ENCODE results near the gene EPHA2.
A peak's percentile ranks its signal among the peaks of the same experiment; 100 is the strongest.
"Not testable (repeated sequence)": the region's sequence is repeated elsewhere in the genome, so short reads cannot be mapped to it uniquely, and the experiment has no call there.

EPHA2 gene

DNA sequence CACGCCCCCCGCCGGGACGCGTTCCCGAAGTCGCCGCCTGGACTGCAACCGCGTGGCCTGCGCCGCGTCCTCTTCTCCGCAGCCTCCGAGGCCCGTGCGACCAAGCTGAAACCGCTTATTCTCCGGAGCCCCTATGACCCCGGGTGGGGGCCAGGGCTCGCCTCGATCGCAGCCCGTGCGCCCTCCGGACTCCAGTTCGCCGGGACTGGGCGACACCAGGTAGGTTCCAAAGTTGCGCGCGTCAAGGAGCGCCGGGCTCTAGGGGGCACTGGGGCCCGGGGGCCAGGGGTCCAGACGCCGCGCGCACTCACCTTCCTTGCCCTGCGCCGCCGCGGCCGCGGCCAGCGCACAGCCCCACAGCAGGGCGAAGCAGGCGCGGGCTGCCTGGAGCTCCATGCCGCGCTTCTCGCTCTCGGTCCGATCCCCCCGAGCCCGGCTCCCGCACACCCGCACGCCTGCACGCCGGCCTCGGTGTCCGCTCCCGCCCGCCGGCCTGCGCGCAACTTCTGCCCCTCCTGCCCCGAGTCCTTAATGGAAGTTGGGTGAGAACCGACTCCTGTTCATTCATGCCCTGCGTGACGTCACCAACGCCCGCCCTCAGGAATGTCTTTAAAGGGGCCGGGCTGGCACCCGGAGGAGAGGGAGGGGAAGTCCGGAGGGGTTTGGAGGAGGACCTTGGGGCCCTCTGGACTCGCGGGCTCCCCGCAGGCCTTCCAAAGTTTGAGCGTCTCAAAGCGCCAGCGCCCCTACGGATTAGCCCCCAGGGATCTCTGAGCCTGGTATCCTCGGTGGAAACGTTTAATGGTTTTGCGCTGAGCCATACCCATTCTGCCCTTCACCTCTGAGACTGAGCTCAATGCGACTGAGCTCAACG is at the start of gene EPHA2:
Gene EPHA2 (minus strand): TSS at position 533 of the 874 bp plus-strand sequence. CDS start 137 bp downstream, at position 396.
- no peak for DNase-seq

DNA sequence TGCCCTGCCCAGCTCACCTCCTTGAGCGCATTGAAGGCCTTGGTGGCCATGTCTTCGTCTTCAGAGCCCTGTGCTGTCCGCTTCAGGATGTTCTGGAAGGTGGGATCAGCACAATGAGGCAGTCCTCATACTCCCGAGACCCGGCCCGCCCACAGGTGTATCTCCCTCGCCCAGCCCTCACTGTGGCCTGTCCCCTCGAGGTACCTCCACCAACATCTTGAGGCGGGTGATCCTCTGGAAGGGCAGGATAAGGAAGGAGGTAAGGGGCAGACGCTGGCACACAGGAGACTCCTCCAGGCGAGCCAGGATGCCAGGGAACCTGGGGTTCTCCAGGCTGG is 49.4 kb upstream of the EPHA2 start:
- no peak for DNase-seq

DNA sequence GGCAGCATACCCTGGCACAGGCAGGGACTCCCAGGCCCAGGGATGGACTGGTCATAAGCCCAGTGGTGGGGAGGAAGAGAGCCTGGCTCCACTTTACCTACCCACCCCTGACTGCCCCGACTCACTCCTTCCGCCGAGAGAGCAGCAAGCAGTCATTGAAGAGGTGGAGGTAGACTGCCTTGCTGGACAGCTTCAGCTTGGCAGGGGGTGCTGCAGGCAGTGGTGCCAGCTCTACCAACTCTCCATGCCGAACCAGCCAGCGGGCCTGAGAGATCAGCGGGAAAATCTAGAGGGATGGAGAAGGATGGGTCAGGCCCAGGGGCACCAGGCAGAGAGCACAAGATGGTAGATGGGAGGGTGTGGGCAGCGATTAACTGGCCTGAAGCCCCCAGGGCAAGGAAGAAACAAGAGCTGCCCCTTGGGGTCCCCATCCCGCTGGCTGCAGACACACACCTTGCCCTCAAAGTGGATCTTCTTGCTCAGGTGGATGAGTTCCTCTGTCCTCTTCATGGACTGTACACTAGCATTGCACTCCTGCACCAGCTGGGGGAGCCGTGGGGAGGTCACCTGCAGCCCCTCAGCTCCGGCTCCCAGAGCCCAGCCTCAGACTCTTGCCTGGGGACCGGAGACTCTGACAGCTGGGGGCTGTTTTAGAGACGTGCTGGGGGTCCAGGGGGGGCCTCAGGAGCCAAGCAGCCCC is 48.9 kb upstream of the EPHA2 start:
- DNase-seq, result peak; percentile 54

DNA sequence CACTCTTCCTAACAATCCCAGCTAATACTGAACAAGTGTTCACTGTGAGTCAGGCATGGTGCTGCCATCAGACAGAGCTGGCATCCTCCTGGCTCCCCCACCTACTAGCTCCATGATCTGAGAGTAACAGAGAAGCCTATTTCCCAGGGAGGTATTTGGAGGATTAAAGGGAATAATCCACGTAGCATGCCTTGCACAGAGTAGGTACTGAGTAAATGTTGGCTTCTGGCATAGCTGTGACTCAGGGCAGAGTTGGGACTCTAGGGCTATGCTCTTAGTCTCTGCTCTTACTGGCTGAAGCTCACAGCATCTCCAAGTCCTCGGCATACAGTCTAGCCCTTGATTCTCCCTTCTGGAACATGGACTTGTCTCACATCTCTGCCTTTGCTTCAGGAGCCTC is 48.3 kb upstream of the EPHA2 start:
- no peak for DNase-seq

DNA sequence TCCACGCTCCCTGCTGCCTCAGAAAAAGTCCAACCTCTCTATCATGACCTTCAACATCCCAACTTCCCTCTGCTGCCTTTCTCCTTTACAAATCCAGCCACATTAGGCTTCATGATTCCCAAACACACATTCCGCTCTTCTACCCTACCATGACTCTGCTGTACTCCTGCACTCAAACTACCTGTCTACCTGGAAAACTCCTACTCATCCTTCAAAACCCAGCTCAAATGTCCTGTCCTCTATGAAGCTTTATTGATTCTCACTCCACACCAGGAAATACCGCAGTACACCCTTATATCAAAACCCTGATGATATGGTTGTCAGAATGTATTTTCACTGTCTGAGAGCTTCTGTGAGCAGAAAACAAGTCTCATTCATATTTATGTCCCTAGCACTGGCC is 47.7 kb upstream of the EPHA2 start:
- DNase-seq, result no peak

DNA sequence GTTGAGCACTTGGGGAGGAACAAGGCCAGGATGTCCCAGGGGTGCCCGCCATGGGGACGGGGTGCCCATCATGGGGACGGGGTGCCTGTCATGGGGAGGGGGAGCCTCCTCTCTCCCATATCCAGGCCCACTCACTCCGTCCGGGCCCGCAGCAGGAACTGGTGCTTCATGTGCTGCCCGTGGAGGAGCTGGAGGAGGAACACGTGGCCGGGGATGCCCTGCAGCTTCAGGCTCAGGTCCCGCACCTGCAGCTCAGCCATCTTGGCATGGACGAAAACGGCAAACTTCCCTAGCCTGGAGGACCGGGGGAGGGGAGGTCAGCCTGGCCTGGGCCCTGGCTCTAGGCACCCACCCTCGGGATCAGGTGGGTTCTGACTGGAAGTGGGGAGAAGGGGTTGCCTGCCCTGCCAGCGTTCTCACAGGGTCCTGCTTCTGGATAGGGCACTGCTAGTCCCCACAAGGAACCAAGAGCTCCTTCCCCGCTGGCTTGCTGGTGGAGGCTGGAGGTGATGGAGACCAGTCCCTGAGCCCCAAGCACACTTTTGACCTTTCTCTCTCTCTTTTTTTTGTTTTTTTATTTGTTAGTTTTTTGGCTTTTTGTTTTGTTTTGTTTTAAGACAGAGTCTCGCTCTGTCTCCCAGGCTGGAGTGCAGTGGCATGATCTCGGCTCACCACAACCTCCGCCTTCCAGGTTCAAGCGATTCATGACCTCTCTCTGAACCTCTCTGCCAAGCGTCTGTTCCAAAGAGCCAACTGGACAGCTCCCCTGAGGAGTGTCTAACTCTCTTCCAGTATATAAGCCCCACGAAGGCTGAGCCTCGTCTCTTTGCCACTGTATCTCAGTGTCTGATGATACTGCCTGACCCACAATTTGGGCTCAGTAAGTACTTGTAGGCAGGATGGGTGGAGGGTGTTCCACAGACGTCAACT is 46.7 kb upstream of the EPHA2 start:
- no peak for DNase-seq

DNA sequence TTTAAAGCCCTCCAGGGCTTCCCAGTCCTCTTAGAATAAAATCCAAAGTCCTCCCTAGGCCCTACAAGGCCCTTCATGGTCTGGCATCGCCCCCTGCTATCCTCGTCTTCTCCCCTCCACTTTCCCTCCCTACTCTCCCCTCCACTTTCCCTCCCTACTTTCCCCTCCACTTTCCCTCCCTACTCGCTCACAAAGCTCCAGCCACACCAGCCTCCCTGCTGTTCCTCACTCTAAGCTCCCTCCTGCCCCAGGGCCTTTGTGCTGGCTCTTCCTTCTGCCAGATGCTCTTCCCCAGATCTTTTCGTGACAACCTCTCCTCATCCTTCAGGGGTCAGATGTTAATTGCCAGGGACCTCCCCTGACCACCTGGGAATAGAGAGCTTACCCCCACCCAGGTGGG is 43.8 kb upstream of the EPHA2 start:
- DNase-seq, result no peak

DNA sequence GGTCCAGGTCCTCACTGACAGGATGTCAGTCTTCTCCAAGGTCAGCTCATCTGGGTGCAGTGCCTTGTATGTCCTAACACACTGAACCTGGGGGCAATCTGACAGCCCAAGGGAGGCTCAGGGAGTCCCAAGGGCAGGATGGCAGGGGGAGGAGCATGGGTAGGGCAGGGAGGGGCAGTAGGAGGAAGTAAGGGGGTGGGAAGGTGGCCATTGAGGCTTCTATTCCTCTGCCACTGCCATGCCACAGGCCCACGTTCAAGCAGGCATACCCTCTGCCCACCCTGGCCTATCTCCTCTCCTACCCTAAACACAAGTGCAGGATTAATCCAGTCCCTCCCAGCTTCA is 43.3 kb upstream of the EPHA2 start:
- no peak for DNase-seq

DNA sequence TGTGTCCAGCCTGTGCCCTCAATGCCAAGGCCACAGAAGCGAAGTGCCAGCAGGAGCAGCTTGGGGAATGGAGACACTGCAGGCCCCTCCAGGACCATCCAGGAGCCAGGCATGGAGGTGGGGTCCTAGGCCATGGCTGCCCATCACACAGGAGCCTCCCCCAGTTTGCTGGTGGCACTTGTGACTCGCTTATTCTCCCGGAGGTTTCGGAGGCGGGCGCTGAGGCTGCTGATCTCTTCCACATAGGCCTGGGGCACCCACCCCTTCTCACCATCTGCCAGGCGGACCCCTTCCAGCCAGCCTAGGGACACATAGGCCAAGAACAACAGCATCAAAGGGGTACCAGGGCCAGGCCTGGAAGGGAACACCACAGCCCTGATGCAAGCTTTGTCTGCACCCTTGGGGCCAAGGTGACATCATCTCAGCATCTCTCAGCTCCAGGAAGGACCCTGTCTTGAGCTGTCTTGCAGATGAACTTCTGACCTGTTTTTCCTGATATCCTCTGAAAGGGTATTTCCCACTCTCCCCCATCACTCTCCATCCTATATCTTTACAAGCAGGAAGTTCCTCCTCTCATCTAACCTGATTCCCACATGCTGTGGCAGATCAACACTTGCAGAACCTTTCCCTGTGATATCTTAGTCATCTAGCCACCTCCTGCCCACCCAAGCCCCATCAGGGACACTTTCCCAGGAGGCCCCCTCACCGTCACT is 42.7 kb upstream of the EPHA2 start:
- DNase-seq, result no peak

DNA sequence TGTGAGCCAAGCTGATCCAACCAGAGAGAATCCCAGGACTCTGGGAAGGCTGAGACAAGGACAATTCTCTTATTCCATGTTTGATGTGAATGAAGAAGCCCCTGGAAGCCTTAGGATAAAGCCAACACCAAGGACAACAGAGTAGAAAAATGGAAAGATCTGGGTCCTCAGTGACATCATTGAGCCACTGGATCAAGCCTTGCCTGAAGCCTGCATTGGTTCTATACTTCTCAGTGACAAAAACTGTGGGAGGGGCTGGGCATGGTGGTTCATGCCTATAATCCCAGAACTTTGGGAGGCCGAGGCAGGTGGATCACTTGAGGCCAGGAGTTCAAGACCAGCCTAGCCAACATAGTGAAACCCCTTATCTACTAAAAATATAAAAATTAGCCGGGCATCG is 41.0 kb upstream of the EPHA2 start:
- DNase-seq, result no peak

DNA sequence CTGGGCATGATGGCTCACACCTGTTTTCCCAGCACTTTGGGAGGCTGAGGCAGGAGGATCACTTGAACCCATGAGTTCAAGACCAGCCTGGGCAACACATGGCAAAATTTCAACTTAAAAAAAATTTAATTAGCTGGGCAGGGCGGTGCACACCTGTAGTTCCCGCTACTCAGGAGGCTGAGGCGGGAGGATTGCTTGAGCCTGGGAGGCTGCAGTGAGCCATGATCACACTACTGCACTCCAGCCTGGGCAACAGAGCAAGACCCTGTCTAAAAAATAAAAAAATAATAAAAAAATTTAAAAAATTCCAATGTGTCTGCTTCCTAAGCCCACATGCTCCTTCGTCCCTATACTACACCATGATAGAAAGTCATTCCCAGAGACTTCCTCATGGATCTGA is 40.3 kb upstream of the EPHA2 start:
- DNase-seq, result not testable (repeated sequence)

DNA sequence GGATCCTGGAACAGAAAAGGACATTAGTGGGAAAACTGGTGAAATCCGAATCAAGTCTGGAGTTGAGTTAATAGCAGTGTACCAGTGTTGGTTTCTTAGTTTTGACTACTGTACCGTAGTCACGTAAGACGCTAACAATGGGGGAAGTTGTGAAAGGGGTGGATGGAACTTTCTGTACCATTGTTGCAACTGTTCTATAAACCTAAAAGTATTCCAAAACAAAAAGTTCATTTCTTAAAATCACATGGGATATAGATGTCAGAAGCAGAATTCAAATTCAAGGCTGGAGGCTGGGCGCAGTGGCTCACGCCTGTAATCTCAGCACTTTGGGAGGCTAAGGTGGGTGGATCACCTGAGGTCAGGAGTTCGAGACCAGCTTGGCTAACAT is 39.6 kb upstream of the EPHA2 start:
- DNase-seq, result no peak

DNA sequence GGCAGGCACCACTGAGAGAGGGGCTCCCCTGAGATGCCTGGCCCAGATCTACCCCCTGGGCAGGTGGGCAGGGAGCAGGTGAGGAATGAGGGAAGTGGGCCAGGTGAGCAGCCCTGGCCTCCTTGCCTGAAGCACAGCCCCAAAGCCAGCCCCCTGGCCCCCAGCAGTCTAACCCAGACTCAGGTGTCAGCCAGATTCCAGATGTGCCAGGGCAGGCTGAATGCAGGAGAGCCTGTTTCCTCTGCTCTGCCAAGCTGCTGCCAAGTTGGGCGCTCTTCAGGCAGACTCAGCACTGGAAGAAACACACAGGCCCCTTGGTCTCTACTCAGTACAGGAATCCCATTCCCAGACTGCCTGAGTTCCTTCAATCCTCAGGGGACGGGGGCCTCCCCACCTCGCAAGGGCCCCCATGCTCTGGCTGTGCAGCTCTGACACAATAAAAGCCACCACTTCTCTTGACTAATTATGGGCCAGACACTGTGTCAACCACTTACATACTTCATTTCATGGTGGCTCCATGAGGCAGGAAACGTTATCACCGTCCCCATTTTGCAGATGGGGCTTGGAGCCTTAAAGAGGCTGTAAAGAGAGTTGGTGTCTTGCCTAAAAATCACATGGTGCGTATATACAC is 36.2 kb upstream of the EPHA2 start:
- peak; percentile 38 for DNase-seq

DNA sequence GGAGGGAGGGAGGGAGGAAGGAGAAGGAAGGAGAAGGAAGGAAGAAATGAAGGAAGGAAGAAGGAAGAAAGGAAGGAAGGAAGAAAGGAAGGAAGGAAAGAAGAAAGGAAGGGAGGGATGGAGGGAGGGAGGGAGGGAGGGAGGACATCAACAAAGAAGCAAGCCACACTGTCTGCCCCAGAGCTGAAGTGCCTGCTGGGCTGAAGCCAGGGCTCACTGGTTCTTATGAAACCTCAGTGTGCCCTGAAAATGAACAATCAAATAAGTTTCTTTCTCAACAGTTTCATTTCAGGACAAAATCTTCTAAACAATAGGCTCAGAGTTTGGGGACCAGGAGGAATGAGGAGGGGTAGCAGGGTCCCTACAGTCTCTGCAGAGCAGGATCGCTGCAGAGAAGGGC is 35.4 kb upstream of the EPHA2 start:
- peak; percentile 24 for DNase-seq

DNA sequence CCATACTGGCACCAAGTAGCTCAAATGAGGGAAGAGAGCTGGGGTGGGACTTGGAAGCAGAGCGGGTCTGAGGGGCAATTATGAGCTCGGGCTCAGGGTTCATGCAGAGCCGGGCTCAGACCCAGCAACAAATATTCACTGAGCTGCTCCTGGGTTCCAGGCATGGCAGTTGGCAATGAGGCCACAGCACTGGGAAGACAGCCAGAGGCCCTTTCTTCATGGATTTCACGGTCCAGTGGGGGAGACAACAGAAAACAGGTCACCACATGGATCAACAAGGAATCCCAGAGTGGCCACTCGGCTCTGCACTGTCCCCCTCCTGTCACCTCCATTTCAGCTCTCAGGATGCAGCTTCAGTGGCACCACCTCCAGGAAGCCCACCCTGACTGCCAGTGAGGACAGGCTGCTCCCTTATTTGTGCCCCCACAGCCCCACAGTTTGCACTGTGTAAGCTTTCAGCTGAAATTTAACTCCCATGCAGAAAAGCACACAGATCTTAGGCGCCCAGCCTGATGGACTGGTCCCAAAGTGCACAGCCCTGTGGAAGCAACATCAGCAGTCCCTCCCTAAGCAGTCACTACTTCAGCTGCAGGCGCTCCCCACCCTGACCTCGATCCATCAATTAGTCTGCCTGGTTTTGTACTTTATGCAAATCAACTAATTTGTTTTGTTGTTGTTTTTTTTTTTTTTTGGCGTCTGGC is 34.2 kb upstream of the EPHA2 start:
- DNase-seq, result peak; percentile 90

DNA sequence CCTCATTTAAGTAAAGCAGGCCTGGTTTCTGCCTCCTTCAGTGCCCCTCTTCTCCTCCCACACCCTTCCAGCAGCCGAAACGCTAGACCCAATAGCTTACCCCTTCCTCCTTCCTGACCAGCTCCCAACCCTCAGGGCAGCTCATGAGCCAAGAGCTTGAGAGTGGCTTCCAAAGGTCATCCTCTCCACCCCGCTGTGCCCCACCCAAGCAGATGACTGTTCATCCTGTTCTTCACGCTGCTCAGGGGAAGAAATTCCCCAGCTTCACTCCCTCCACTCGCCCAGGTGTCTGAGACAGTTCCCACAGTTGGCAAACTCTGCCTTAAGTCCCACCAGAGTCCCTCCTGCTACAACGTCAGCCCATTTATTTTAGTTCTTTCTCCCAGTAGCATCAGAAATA is 33.1 kb upstream of the EPHA2 start:
- no peak for DNase-seq

DNA sequence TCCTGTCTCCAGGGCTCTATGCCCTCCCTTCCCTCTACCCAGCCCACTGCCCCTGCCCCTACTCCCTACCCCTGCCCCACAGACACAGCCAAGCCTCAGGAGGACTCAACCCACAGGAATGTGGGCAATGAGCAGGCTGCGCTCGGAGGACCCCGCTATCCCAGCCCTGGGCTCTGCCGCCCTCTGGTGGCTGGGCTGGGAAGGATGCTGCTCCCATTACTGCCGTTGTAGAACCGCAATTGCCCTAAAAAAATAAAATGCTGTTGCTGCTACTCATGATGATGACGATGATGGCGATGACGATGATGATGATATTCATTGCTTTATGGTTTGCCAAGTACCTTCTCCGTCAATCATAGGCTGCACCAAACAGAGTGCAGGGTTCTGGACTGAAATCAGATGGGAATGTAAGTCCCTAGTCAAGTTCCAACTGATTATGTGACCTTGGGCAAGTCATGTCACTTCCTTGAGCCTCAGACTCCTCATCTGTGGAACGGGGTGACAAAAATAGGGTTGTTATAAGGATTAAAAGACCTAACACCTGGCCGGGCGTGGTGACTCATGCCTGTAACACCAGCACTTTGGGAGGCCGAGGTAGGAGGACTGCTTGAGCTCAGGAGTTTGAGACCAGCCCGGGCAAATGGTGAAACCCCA is 32.0 kb upstream of the EPHA2 start:
- DNase-seq, result peak; percentile 74

DNA sequence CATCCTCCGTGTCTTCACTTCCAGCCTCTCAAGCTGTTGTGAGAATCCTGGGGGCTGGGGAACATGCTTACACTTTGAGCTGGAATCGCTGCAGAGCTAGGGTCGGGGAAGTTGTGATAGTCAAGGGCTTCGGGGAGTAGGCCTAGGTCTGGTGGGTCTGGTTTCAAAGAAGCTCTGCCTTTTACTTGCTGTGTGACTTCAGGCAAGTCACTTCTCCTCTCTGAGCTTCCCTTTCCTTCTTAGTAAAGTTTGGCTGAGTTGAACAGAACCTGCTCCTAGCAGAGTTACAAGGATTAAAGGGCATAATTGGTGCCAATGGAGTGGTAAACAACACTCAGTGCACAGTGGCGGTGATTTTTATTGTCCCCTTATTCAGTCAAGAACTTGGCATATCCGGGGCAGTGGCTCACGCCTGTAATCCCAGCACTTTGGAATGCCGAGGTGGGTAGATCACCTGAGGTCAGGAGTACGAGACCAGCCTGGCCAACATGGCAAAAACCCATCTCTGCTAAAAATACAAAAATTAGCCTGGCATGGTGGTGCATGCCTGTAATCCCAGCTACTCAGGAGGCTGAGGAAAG is 30.9 kb upstream of the EPHA2 start:
- no peak for DNase-seq

DNA sequence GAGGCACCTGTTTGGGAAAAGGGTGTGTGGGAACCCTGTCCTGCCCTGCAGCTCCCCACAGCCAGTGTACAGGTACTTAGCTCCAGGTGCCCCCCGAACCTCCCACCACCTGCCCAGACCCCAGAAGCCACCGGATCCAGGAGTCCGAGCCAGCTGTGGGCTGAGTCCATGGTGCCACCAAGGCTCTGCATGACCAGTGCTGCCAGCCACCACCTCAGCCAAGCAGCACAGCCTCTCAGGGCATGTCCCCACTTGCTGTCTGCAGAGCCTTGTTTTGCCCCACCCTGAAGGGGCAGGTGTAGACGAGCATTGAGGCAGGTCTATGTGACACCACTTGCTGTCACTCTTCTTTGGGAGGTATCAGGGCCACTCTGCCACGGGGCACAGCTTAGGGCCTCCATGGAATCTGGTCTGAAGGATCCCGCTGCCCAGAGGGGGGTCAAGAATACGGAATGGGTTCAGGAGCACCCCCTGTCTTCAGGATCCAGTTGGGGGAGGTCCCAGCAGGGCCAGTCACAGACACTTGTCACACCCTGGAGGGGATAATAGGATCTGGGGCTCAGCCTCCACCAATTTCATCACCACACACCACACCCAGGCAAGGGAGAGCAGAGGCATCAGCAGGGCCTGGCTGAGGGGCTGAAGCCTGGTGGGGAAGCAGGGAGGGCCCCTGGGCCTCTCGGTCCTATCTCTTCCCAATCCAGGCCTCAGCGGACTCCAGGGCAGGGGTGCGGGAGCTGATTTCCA is 28.9 kb upstream of the EPHA2 start:
- no peak for DNase-seq

Data from NCI-H1092 treated with DMSO at 0.1 percent for 48 hours (cell line).